Retinal pigment epithelial cell (primary cell): ENCODE measurements around the gene C3orf22.
"Not testable (repeated sequence)": the region's sequence is repeated elsewhere in the genome, so short reads cannot be mapped to it uniquely, and the experiment has no call there.

Experiments
- DNase-seq: peaks from one replicate; pipeline ENCODE4 v3.0.0-alpha.2; 2010; ENCODE audit warnings: low read depth
- H3K4me3 ChIP-seq: 2 replicates; pipeline ENCODE4 v1.5.1; 2011; ENCODE audit warnings: mild to moderate bottlenecking, low read length, control low read depth, moderate library complexity
- TF ChIP-seq, protein P1 (sequence below): conservative IDR thresholded peaks from 2 replicates; pipeline ENCODE4 v1.5.1; 2011; ENCODE audit warnings: low read depth, low read length, control low read depth, inconsistent platforms

The C3orf22 gene

DNA sequence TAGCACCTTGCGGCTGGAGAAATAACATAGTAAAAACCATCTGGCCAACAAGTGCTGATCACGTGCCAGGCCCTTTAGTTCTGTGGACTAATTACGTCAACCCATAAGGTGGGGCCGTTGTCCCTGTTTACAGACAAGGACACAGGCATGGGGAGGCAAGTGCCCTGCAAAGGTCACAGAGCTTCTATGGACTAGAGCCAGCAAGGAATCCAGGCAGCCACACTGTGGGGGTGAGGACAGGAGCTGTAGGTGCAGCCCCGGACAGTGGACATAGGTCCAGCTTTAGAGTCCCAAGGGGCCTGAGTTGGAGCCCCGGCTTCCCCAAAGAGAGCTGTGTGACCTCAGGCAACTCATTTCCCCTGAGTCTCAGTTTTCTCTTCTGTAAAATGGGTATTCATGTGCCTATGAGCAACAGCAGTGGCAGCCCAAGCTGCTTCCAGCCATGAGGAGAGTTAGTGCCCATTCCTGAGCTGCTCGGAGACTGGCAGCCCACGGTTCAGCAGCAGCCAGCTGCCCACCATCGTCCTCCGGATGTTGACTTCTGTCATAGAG is 20.9 kb downstream of the C3orf22 start:
- no peak for DNase-seq

DNA sequence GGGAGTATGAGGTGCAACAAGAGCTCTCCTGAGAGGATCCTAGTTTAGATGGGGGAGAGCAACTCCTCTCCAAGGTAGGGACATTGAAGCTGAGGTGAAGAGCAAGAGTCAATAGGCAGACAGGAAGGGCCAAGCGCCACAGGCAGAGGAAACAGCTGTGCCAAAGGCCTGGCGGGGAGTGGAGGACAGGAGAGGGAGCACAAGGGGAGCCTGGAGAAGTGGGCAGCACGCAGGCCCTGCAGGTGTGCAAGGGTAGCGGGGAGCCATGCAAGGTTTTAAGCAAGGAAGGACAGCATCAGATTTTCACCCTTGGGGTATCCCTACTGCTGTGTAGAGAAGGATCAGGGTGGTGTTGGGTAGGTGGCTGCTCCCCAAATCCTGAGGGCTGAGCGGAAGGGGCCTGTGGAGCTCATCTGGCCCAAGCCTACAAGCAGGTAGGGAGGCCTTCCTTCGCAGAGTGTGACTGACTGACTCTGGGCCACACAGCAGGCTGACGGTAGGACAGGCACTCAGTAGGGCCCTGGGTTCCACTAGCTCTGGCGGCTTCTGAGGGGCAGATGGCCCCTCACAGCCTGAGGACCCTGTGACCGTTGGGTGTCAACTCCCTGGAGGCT is 21.5 kb downstream of the C3orf22 start:
- no peak overlapping the region for H3K4me3 ChIP-seq
- TF ChIP-seq, protein P1, sequence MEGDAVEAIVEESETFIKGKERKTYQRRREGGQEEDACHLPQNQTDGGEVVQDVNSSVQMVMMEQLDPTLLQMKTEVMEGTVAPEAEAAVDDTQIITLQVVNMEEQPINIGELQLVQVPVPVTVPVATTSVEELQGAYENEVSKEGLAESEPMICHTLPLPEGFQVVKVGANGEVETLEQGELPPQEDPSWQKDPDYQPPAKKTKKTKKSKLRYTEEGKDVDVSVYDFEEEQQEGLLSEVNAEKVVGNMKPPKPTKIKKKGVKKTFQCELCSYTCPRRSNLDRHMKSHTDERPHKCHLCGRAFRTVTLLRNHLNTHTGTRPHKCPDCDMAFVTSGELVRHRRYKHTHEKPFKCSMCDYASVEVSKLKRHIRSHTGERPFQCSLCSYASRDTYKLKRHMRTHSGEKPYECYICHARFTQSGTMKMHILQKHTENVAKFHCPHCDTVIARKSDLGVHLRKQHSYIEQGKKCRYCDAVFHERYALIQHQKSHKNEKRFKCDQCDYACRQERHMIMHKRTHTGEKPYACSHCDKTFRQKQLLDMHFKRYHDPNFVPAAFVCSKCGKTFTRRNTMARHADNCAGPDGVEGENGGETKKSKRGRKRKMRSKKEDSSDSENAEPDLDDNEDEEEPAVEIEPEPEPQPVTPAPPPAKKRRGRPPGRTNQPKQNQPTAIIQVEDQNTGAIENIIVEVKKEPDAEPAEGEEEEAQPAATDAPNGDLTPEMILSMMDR = no peak
- no peak for DNase-seq

More for the DNA sequence above, 20.9 kb downstream of the C3orf22 start:
- TF ChIP-seq, protein P1 = no peak
- H3K4me3 ChIP-seq = no peak overlapping the region

DNA sequence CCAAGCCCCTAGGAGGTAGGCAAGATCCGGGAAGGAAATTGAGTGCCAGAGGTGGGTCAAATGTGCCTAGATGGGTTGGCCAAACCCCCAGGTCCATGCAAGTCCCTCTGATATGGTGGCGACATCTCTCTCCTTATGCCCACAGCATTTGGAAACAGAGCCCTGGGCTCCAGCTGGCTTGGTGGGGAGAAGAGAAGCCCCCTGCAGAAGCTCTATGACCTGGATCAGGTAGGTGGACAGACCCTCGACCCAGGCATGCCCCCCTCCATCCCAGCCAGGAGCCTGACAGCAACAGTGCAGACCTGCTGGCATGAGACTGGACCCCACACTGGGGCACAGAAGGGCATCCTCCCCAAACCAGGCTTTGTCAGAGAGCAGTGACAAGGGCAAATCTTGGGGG is 22.6 kb downstream of the C3orf22 start:
- no peak overlapping the region for H3K4me3 ChIP-seq
- DNase-seq = no peak
- TF ChIP-seq, protein P1 = no peak

DNA sequence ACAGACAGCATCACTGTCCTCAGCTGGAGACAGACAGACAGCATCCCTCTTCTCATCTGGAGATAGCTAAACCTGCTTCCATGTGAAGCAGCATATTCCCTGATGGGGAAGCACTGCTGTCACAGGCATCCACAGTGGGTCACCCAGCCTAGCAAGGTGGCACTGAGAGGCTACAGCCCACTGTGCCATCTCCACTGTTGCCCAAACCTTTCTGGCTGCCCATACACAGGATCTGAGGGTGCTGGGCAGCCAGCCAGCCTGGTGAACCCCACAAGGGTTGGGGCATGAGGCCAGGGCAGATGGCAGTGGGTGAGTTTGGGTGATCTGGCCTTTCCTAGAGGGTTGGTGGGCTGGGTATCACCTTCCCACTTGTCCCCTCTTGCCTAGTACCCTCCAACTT is 23.1 kb downstream of the C3orf22 start:
- no peak for DNase-seq
- H3K4me3 ChIP-seq = no peak overlapping the region
- TF ChIP-seq, protein P1 = no peak

DNA sequence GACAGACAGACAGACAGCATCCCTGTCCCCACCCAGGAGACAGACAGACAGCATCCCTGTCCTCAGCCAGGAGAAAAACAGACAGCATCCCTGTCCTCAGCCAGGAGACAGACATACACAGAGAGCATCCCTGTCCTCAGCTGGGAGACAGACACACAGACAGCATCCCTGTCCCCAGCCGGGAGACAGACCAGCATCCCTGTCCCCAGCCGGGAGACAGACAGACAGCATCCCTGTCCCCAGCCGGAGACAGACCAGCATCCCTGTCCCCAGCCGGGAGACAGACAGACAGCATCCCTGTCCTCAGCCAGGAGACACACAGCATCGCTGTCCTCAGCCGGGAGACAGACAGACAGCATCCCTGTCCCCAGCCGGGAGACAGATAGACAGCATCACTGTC is 24.0 kb downstream of the C3orf22 start:
- DNase-seq, H3K4me3 ChIP-seq: not testable (repeated sequence)

DNA sequence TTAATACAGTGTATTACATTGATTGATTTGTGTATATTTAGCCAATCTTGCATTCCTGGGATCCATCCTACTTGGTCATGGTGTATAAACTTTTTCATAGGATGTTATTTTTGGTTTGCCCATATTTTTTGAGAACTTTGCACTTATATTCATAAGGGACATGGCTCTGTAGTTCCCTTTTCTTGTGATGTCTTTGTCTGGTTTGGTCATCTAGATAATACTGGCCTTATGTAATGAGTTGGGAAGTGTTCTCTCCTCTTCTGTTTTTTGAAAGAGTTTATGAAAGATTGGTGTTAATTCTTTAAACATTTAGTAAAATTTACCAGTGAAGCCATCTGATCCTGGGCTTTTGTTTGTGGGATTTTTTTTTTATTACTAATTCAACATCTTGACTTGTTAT is 25.2 kb downstream of the C3orf22 start:
- no peak overlapping the region for H3K4me3 ChIP-seq
- no peak for DNase-seq
- TF ChIP-seq, protein P1 = no peak

DNA sequence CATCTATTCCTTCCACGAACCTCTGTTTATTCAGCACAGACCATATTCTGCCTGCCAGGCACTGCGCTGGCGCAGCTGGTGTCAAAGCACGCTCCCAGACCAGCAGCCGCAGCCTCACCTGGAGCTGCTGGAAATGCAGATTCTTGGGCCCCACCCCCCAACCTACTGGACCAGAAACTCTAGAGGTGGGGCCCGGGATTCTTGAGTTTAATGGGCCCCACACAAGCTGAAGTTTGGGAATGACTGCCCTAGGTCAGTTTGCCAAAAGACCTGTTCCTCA is 27.7 kb downstream of the C3orf22 start:
- no peak overlapping the region for H3K4me3 ChIP-seq
- TF ChIP-seq, protein P1 = no peak
- no peak for DNase-seq
